HepG2 (cell line): ENCODE results near the gene ZNF747. TPM values are rescaled to one million over a fixed set of nuclear protein-coding genes. Genes with fewer than 3 reads are reported as not detected.

Experiments used
- AKAP8 ChIP-seq: sonication (generic); formaldehyde crosslinking; IDR thresholded peaks from 2 replicates; pipeline ENCODE4 v1.5.1; 2020; ENCODE audit warnings: mild to moderate bottlenecking, missing genetic modification reagents
- ATAD3A ChIP-seq: sonication (generic); formaldehyde crosslinking; IDR thresholded peaks from 2 replicates; pipeline ENCODE4 v1.4.0; 2020; ENCODE audit warnings: missing genetic modification reagents
- FOXA3 ChIP-seq: IDR thresholded peaks from 2 replicates; pipeline ENCODE4 v1.6.1; 2016; ENCODE audit warnings: missing genetic modification reagents, missing compliant biosample characterization
- GABPB1 ChIP-seq: IDR thresholded peaks from 2 replicates; pipeline ENCODE4 v1.6.1; 2016; ENCODE audit warnings: mild to moderate bottlenecking, missing genetic modification reagents, moderate library complexity, missing compliant biosample characterization
- HIVEP1 ChIP-seq: sonication (generic); formaldehyde crosslinking; IDR thresholded peaks from 2 replicates; pipeline ENCODE4 v1.4.0; 2020; ENCODE audit warnings: mild to moderate bottlenecking, missing genetic modification reagents
- KIAA2018 ChIP-seq: sonication (generic); formaldehyde crosslinking; IDR thresholded peaks from 2 replicates; pipeline ENCODE4 v1.5.0; 2020; ENCODE audit warnings: mild to moderate bottlenecking, missing genetic modification reagents, borderline replicate concordance
- NBN ChIP-seq: fragments of 450-650 bp; conservative IDR thresholded peaks from 2 replicates; pipeline ENCODE4 v1.6.1; 2017
- NR2F1 ChIP-seq, 2 experiments: fragments of 450-650 bp in 1 of 2; formaldehyde crosslinking in 1 of 2; IDR thresholded peaks; 2 replicates each; pipeline versions ENCODE4 v1.5.0 to v1.6.1; 2016 to 2020; ENCODE audit warnings: mild to moderate bottlenecking in 1 of 2, missing compliant biosample characterization in 1 of 2, missing genetic modification reagents in 1 of 2, moderate library complexity in 1 of 2
- POLR2AphosphoS2 ChIP-seq: IDR thresholded peaks from 2 replicates; pipeline ENCODE4 v1.6.1; 2011; ENCODE audit warnings: low read depth, low read length, improper control_type of control experiment
- SAFB2 ChIP-seq: sonication (generic); formaldehyde crosslinking; IDR thresholded peaks from 2 replicates; pipeline ENCODE4 v1.5.1; 2020; ENCODE audit warnings: missing genetic modification reagents, low read depth, mild to moderate bottlenecking, borderline replicate concordance
- SCMH1 ChIP-seq: sonication (generic); formaldehyde crosslinking; IDR thresholded peaks from 2 replicates; pipeline ENCODE4 v1.9.0; 2021; ENCODE audit warnings: missing genetic modification reagents, mild to moderate bottlenecking, borderline replicate concordance
- SPEN ChIP-seq: sonication (generic); formaldehyde crosslinking; IDR thresholded peaks from 2 replicates; pipeline ENCODE4 v1.5.1; 2020; ENCODE audit warnings: low read depth, mild to moderate bottlenecking, missing genetic modification reagents
- XBP1 ChIP-seq: sonication (generic); formaldehyde crosslinking; IDR thresholded peaks from 2 replicates; pipeline ENCODE4 v1.5.0; 2020; ENCODE audit warnings: missing genetic modification reagents
- ZNF616 ChIP-seq: sonication (generic); formaldehyde crosslinking; IDR thresholded peaks from 2 replicates; pipeline ENCODE4 v1.5.0; 2020; ENCODE audit warnings: low read depth, mild to moderate bottlenecking, missing genetic modification reagents
- ZNF674 ChIP-seq: sonication (generic); formaldehyde crosslinking; IDR thresholded peaks from 2 replicates; pipeline ENCODE4 v1.5.0; 2020; ENCODE audit warnings: low read depth, mild to moderate bottlenecking, missing genetic modification reagents
- ZNF761 ChIP-seq: sonication (generic); formaldehyde crosslinking; conservative IDR thresholded peaks from 2 replicates; pipeline ENCODE4 v1.4.0; 2020; ENCODE audit warnings: mild to moderate bottlenecking, missing genetic modification reagents
- polyA plus RNA-seq, 8 experiments: library from polyadenylated mRNA; depleted of rRNA in 3 of 8; stranded (reverse) in 7 of 8; unstranded in 1 of 8; fragments of >200 nt; fragmentation: Illumina TruSeq in 4 of 8; extraction: Trizol in 4 of 8; gene quantifications; 2 replicates each; pipeline versions ENCODE4 v1.2.1 to v1.2.3, GENCODE V29; 2011 to 2016; ENCODE audit warnings: low read depth in 4 of 8, missing spikeins in 1 of 8, mixed read lengths in 1 of 8; ENCODE audit not compliant: insufficient read depth in 1 of 8
- total RNA-seq, 5 experiments: library from RNA; depleted of rRNA; stranded (reverse); fragments of >200 nt; fragmentation: Illumina TruSeq; extraction: Trizol; gene quantifications; 2 replicates each; pipeline ENCODE4 v1.2.3, GENCODE V29; 2016; ENCODE audit warnings: low read depth in 1 of 5
- TF ChIP-seq, protein P1 (sequence below): sonication (generic); formaldehyde crosslinking; IDR thresholded peaks from 2 replicates; pipeline ENCODE4 v1.5.0; 2020; ENCODE audit warnings: mild to moderate bottlenecking, missing genetic modification reagents, borderline replicate concordance
- TF ChIP-seq, protein P2 (sequence below): sonication (generic); formaldehyde crosslinking; IDR thresholded peaks from 2 replicates; pipeline ENCODE4 v1.8.1; 2023; ENCODE audit warnings: mild to moderate bottlenecking, inconsistent platforms, moderate library complexity, missing genetic modification reagents, borderline replicate concordance

The ZNF747 gene
- total and polyA plus RNA-seq, 2 of the 13 experiments (the other 11 are each of a cell fraction or from before 2014, with no cell fraction given) = 7.2 to 10.2 TPM

GRCh38 chr16:30534368-30535105 lies at the start of gene ZNF747 (continued):
- peak; percentile 68 to 95; a peak in 3 of 4 replicates for TF ChIP-seq NR2F1 (CRISPR knock-in tag; IDR thresholded peaks at IDR 0.05)
- TF ChIP-seq GABPB1 = peak; percentile 95
- peak; percentile 95 for TF ChIP-seq SAFB2 (CRISPR knock-in tag)
- peak; percentile 92 for TF ChIP-seq ZNF674 (CRISPR knock-in tag)
- TF ChIP-seq ZNF761 (CRISPR knock-in tag) = peak; percentile 56
- peak; percentile 43 for TF ChIP-seq FOXA3
- no peak for TF ChIP-seq POLR2AphosphoS2
- TF ChIP-seq SPEN (CRISPR knock-in tag) = peak; percentile 88
- TF ChIP-seq AKAP8 = peak; percentile 96
- TF ChIP-seq NBN = no peak
- TF ChIP-seq, protein P1, sequence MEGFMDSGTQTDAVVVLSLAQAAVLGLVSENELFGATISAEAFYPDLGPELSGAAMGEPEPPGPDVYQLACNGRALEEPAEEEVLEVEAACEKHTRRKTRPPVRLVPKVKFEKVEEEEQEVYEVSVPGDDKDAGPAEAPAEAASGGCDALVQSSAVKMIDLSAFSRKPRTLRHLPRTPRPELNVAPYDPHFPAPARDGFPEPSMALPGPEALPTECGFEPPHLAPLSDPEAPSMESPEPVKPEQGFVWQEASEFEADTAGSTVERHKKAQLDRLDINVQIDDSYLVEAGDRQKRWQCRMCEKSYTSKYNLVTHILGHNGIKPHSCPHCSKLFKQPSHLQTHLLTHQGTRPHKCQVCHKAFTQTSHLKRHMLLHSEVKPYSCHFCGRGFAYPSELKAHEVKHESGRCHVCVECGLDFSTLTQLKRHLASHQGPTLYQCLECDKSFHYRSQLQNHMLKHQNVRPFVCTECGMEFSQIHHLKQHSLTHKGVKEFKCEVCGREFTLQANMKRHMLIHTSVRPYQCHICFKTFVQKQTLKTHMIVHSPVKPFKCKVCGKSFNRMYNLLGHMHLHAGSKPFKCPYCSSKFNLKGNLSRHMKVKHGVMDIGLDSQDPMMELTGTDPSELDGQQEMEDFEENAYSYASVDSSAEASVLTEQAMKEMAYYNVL (CRISPR knock-in tag) = no peak
- TF ChIP-seq, protein P2, sequence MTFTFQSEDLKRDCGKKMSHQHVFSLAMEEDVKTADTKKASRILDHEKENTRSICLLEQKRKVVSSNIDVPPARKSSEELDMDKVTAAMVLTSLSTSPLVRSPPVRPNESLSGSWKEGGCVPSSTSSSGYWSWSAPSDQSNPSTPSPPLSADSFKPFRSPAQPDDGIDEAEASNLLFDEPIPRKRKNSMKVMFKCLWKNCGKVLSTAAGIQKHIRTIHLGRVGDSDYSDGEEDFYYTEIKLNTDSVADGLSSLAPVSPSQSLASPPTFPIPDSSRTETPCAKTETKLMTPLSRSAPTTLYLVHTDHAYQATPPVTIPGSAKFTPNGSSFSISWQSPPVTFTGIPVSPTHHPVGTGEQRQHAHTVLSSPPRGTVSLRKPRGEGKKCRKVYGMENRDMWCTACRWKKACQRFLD = 0 out of 2 replicates have a peak, but pooled peaks have one; percentile 23
- TF ChIP-seq ATAD3A (CRISPR knock-in tag) = no peak
- no peak for TF ChIP-seq XBP1 (CRISPR knock-in tag)
- TF ChIP-seq KIAA2018 (CRISPR knock-in tag) = no peak; the same call in 1 of the 2 replicates
- TF ChIP-seq HIVEP1 = peak; percentile 76
- 0 out of 2 replicates have a peak, but pooled peaks have one; percentile 75 for TF ChIP-seq ZNF616 (CRISPR knock-in tag)
- no peak for TF ChIP-seq SCMH1 (CRISPR knock-in tag)
